HepG2 (cell line): ENCODE results near the gene CELSR3. TPM values are rescaled to one million over a fixed set of nuclear protein-coding genes. Genes with fewer than 3 reads are reported as not detected.
A peak's percentile ranks its signal among the peaks of the same experiment; 100 is the strongest.

Source experiments
- ATAC-seq: fragments of 200-7000 bp; cut with Tn5 transposase; 3 replicates; pipeline ENCODE4 v1.9.1; 2020; ENCODE audit warnings: mild to moderate bottlenecking, moderate library complexity
- BruUV-seq: library from RNA; stranded (reverse); fragments of 400-500 nt; replicated peaks from 2 replicates; lab custom pipeline; 2021; lab: Mats Ljungman, UMichigan
- CTCF ChIA-PET: fragments of 300-600 bp; formaldehyde crosslinking; extraction: SDS; loops from one replicate; lab custom pipeline; 2021; ENCODE audit warnings: low total read pairs, inconsistent platforms, low intra/inter-chr PET ratio; lab: Yijun Ruan, JAX
- POLR2A ChIA-PET: fragments of 350-600 bp; sonication (Branson Sonifier 250); formaldehyde crosslinking; loops from one replicate; lab custom pipeline; 2020; ENCODE audit warnings: antibody characterized with exemption, inconsistent platforms; lab: Yijun Ruan, JAX
- DNase-seq: peaks from one replicate; pipeline ENCODE4 v3.0.0-alpha.2; 2015; ENCODE audit warnings: low spot score
- FAIRE-seq: peaks from 3 replicates; lab custom pipeline; 2011; peaks lifted over from hg19 to GRCh38; lab: Jason Lieb, UNC
- H2AFZ ChIP-seq: one replicate; pipeline ENCODE4 v1.6.1; 2011; ENCODE audit warnings: low read length, inconsistent platforms
- H3K27ac ChIP-seq: fragments of 300-600 bp; 3 replicates; pipeline ENCODE4 v1.8.0; 2011; ENCODE audit warnings: mixed run types, mild to moderate bottlenecking, mixed read lengths, low read length, inconsistent platforms; ENCODE audit not compliant: insufficient read depth; ENCODE audit errors: extremely low read length
- H3K27me3 ChIP-seq, 2 experiments: fragments of 200-600 bp in 1 of 2; 2 replicates in 1 of 2; 3 replicates in 1 of 2; pipeline versions ENCODE4 v1.6.0 to v1.8.0; 2011; ENCODE audit warnings: low read length in 2 of 2, mild to moderate bottlenecking in 2 of 2, moderate library complexity in 2 of 2, inconsistent platforms in 1 of 2; ENCODE audit not compliant: insufficient read depth in 2 of 2, control insufficient read depth in 1 of 2
- H3K36me3 ChIP-seq, 2 experiments: fragments of 200-600 bp in 1 of 2; replicated peaks in 1 of 2; 2 replicates in 1 of 2; 3 replicates in 1 of 2; pipeline versions ENCODE4 v1.5.1 to v1.8.0; 2011; ENCODE audit warnings: low read length in 2 of 2, inconsistent platforms in 1 of 2; ENCODE audit not compliant: insufficient read depth in 2 of 2, control insufficient read depth in 1 of 2
- H3K4me1 ChIP-seq: 2 replicates; pipeline ENCODE4 v1.5.1; 2012; ENCODE audit warnings: low read length, inconsistent platforms; ENCODE audit not compliant: insufficient read depth
- H3K4me2 ChIP-seq: 2 replicates; pipeline ENCODE4 v1.6.0; 2011; ENCODE audit warnings: low read depth, low read length, inconsistent platforms
- H3K4me3 ChIP-seq, 3 experiments: fragments of 200-600 bp in 1 of 3; sonication (generic), shearing (Covaris generic) in 1 of 3; replicated peaks in 1 of 3; 2 replicates each; pipeline ENCODE4 v1.5.1; 2011 to 2016; ENCODE audit warnings: low read length in 3 of 3, inconsistent platforms in 2 of 3, low read depth in 2 of 3, mild to moderate bottlenecking in 2 of 3, control low read depth in 1 of 3, mixed read lengths in 1 of 3; ENCODE audit not compliant: insufficient read depth in 1 of 3
- H3K79me2 ChIP-seq: one replicate; pipeline ENCODE4 v1.6.1; 2011; ENCODE audit warnings: low read length, inconsistent platforms; ENCODE audit not compliant: insufficient read depth
- H3K9ac ChIP-seq: 2 replicates; pipeline ENCODE4 v1.6.0; 2011; ENCODE audit warnings: mild to moderate bottlenecking, low read depth, low read length, inconsistent platforms; ENCODE audit not compliant: insufficient read depth
- H3K9me3 ChIP-seq: 2 replicates; pipeline ENCODE4 v1.5.1; 2012; ENCODE audit warnings: mild to moderate bottlenecking, low read length
- H4K20me1 ChIP-seq: 2 replicates; pipeline ENCODE4 v1.6.0; 2011; ENCODE audit warnings: inconsistent platforms, mild to moderate bottlenecking, low read length, moderate library complexity; ENCODE audit not compliant: insufficient read depth
- CHD4 ChIP-seq: fragments of 200-600 bp; sonication (generic); IDR thresholded peaks from 2 replicates; pipeline ENCODE4 v1.7.0; 2017; ENCODE audit warnings: mild to moderate bottlenecking, low read length, borderline replicate concordance
- HMG20B ChIP-seq: conservative IDR thresholded peaks from 2 replicates; pipeline ENCODE4 v1.6.1; 2016; ENCODE audit warnings: missing genetic modification reagents, missing compliant biosample characterization
- KDM2A ChIP-seq: sonication (generic); formaldehyde crosslinking; IDR thresholded peaks from 2 replicates; pipeline ENCODE4 v1.4.0; 2020; ENCODE audit warnings: low read depth, missing genetic modification reagents, borderline replicate concordance
- NFYB ChIP-seq: sonication (generic); formaldehyde crosslinking; IDR thresholded peaks from 2 replicates; pipeline ENCODE4 v1.4.0; 2020; ENCODE audit warnings: missing genetic modification reagents
- RBAK ChIP-seq: sonication (generic); formaldehyde crosslinking; IDR thresholded peaks from 2 replicates; pipeline ENCODE4 v1.5.1; 2020; ENCODE audit warnings: mild to moderate bottlenecking, missing genetic modification reagents
- SMARCE1 ChIP-seq: fragments of 450-650 bp; IDR thresholded peaks from 2 replicates; pipeline ENCODE4 v1.6.1; 2017; ENCODE audit warnings: borderline replicate concordance
- SMYD3 ChIP-seq: sonication (generic); formaldehyde crosslinking; IDR thresholded peaks from 2 replicates; pipeline ENCODE4 v1.8.1; 2023; ENCODE audit warnings: mild to moderate bottlenecking, missing genetic modification reagents
- TAF15 ChIP-seq: fragments of 200-400 bp; formaldehyde crosslinking; IDR thresholded peaks from one replicate; pipeline ENCODE4 v1.6.1; 2018; ENCODE audit warnings: mild to moderate bottlenecking, low read depth, low read length; ENCODE audit not compliant: poor library complexity, severe bottlenecking
- TARDBP ChIP-seq: sonication (generic); formaldehyde crosslinking; IDR thresholded peaks from 2 replicates; pipeline ENCODE4 v1.8.0; 2022; ENCODE audit warnings: mild to moderate bottlenecking, missing genetic modification reagents
- ZBTB7B ChIP-seq: sonication (generic); formaldehyde crosslinking; IDR thresholded peaks from 2 replicates; pipeline ENCODE4 v1.4.0; 2020; ENCODE audit warnings: missing genetic modification reagents
- ZNF30 ChIP-seq: sonication (generic); formaldehyde crosslinking; IDR thresholded peaks from 2 replicates; pipeline ENCODE4 v1.5.0; 2020; ENCODE audit warnings: mild to moderate bottlenecking, missing genetic modification reagents
- ZNF383 ChIP-seq: sonication (generic); formaldehyde crosslinking; IDR thresholded peaks from 2 replicates; pipeline ENCODE4 v1.4.0; 2020; ENCODE audit warnings: missing genetic modification reagents, mild to moderate bottlenecking, borderline replicate concordance
- ZNF549 ChIP-seq: sonication (generic); formaldehyde crosslinking; IDR thresholded peaks from 2 replicates; pipeline ENCODE4 v1.5.0; 2020; ENCODE audit warnings: missing genetic modification reagents
- ZNF556 ChIP-seq: sonication (generic); formaldehyde crosslinking; IDR thresholded peaks from 2 replicates; pipeline ENCODE4 v1.4.0; 2020; ENCODE audit warnings: mild to moderate bottlenecking, missing genetic modification reagents, borderline replicate concordance
- ZNF570 ChIP-seq: sonication (generic); formaldehyde crosslinking; IDR thresholded peaks from 2 replicates; pipeline ENCODE4 v1.4.0; 2020; ENCODE audit warnings: mild to moderate bottlenecking, missing genetic modification reagents, borderline replicate concordance
- ZNF816 ChIP-seq: sonication (generic); formaldehyde crosslinking; IDR thresholded peaks from 2 replicates; pipeline ENCODE4 v1.8.0; 2022; ENCODE audit warnings: missing genetic modification reagents, mild to moderate bottlenecking, borderline replicate concordance
- ZSCAN29 ChIP-seq: sonication (generic); formaldehyde crosslinking; conservative IDR thresholded peaks from 2 replicates; pipeline ENCODE4 v1.4.0; 2020; ENCODE audit warnings: mild to moderate bottlenecking, missing genetic modification reagents
- WGBS: methylation state at CpG from one replicate; pipeline ENCODE4 v1.1.6; 2017; ENCODE audit warnings: low lambda C conversion rate; 5-methylcytosine and 5-hydroxymethylcytosine counted together
- in situ Hi-C: cut with HindIII; loops from 2 replicates; pipeline ENCODE4 v1.10.0; 2017; ENCODE audit warnings: low pct_unique_long_range_greater_than_20kb; ENCODE audit not compliant: extremely low pct_ligation_motif_present
- intact Hi-C: fragments of 100-400 bp; cut with micrococcal nuclease; formaldehyde crosslinking; loops from one replicate; pipeline ENCODE4 v1.10.0; 2022; ENCODE audit not compliant: unreplicated experiment
- polyA plus RNA-seq, 8 experiments: library from polyadenylated mRNA; depleted of rRNA in 3 of 8; stranded (reverse) in 7 of 8; unstranded in 1 of 8; fragments of >200 nt; fragmentation: Illumina TruSeq in 4 of 8; extraction: Trizol in 4 of 8; gene quantifications; 2 replicates each; pipeline versions ENCODE4 v1.2.1 to v1.2.3, GENCODE V29; 2011 to 2016; ENCODE audit warnings: low read depth in 4 of 8, missing spikeins in 1 of 8, mixed read lengths in 1 of 8; ENCODE audit not compliant: insufficient read depth in 1 of 8
- total RNA-seq, 5 experiments: library from RNA; depleted of rRNA; stranded (reverse); fragments of >200 nt; fragmentation: Illumina TruSeq; extraction: Trizol; gene quantifications; 2 replicates each; pipeline ENCODE4 v1.2.3, GENCODE V29; 2016; ENCODE audit warnings: low read depth in 1 of 5
- TF ChIP-seq, protein P1 (sequence below), 2 experiments: sonication (generic) in 1 of 2; formaldehyde crosslinking in 1 of 2; IDR thresholded peaks; 2 replicates each; pipeline versions ENCODE4 v1.4.0 to v1.6.1; 2018 to 2020; ENCODE audit warnings: missing genetic modification reagents in 2 of 2, borderline replicate concordance in 1 of 2, low read depth in 1 of 2, mild to moderate bottlenecking in 1 of 2, missing biosample characterization in 1 of 2
- TF ChIP-seq, protein P2 (sequence below): sonication (generic); formaldehyde crosslinking; IDR thresholded peaks from 2 replicates; pipeline ENCODE4 v1.4.0; 2020; ENCODE audit warnings: mild to moderate bottlenecking, low read depth, missing genetic modification reagents
- TF ChIP-seq, protein P3 (sequence below): sonication (generic); formaldehyde crosslinking; IDR thresholded peaks from 2 replicates; pipeline ENCODE4 v1.4.0; 2020; ENCODE audit warnings: missing genetic modification reagents

Gene CELSR3
- total and polyA plus RNA-seq, 2 of the 13 experiments (the other 11 are each of a cell fraction or from before 2014, with no cell fraction given) = 5.4 to 6.7 TPM

DNA sequence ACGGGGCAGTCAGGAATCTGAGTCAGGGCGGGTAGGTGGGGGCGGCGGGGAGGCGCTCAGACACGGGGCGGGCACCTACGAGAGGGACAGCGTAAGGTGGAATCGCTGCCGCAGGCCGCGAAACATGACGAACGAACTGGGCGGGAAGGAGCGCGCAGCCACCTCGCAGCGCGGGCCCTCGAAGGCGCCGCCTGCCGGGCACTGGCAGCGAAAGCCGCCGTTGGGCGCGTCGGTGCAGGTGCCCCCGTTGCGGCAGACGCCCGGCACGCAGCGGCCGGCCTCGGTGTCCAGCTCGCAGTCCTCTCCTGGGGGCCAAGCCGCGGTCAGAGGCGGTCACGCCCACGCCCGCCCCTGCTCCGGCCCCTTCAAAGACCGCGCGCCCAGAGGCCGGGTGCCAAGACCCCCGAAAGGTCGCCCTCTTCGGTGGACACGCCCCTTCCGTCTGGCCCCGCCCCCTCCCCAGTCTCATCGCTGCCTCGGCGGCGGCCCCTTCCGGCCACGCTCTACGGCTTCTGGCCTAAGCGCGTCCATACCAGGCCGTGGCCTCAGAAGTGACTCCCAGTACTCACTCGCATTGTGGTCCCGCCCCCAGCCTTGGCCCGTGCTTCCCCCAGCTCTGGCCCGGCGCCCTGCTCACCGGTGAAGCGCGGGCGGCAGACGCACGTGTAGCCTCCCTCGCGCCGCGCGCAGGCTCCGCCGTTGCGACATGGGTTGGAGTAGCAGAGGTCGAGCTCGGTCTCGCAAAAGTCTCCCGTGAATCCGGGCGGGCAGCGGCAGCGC, 6.4 kb downstream of the CELSR3 start:
- ATAC-seq (peak; percentile 63), DNase-seq (peak; percentile 35), FAIRE-seq (no peak)
- H3K27ac ChIP-seq = no peak overlapping the region
- intact Hi-C loops (no loop called here), in situ Hi-C loops (no loop called here)
- H3K4me1 ChIP-seq = peaks cover 14% of the 10 kb centered on the region
- peaks cover 2% of the 10 kb centered on the region for H4K20me1 ChIP-seq
- peak overlapping the region; percentile 39 to 56 (median 54); a peak in 4 of 6 replicates for H3K4me3 ChIP-seq
- no peaks in the 10 kb centered on the region for H3K27me3 ChIP-seq
- H2AFZ ChIP-seq = no peak overlapping the region
- no peaks in the 10 kb centered on the region for H3K79me2 ChIP-seq
- H3K9ac ChIP-seq = no peak overlapping the region
- 84% methylated on average over 59 of the region's 94 CpGs for WGBS
- CTCF ChIA-PET = no interaction called here
- H3K9me3 ChIP-seq = no peaks in the 10 kb centered on the region
- peak overlapping the region; percentile 34; the same call in 1 of the 2 replicates for H3K4me2 ChIP-seq
- no TSS peak for BruUV-seq
- H3K36me3 ChIP-seq = peaks cover 1 to 3% of the 10 kb centered on the region in 2 experiments; a peak in 2 of 5 replicates
- POLR2A ChIA-PET = interaction anchor here (1.3 to 3.9 kb wide), 2 partner anchors 20 to 32 kb away, joined by 5 to 10 read pairs; partner anchors contain the start of gene SLC26A6
- TF ChIP-seq TARDBP (no peak), ZNF549 (CRISPR knock-in tag) (no peak), TAF15 (no peak), ZNF816 (no peak), SMARCE1 (no peak), ZBTB7B (CRISPR knock-in tag) (peak; percentile 41; the same call in 1 of the 2 replicates), ZNF570 (CRISPR knock-in tag) (no peak), ZNF383 (no peak), RBAK (CRISPR knock-in tag) (no peak), ZNF30 (no peak), CHD4 (no peak), NFYB (CRISPR knock-in tag) (no peak), SMYD3 (no peak), ZSCAN29 (CRISPR knock-in tag) (no peak), HMG20B (CRISPR knock-in tag) (no peak), ZNF556 (CRISPR knock-in tag) (no peak), KDM2A (CRISPR knock-in tag) (peak; percentile 68; the same call in 1 of the 2 replicates)
- TF ChIP-seq, protein P1, sequence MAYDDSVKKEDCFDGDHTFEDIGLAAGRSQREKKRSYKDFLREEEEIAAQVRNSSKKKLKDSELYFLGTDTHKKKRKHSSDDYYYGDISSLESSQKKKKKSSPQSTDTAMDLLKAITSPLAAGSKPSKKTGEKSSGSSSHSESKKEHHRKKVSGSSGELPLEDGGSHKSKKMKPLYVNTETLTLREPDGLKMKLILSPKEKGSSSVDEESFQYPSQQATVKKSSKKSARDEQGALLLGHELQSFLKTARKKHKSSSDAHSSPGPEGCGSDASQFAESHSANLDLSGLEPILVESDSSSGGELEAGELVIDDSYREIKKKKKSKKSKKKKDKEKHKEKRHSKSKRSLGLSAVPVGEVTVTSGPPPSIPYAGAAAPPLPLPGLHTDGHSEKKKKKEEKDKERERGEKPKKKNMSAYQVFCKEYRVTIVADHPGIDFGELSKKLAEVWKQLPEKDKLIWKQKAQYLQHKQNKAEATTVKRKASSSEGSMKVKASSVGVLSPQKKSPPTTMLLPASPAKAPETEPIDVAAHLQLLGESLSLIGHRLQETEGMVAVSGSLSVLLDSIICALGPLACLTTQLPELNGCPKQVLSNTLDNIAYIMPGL (CRISPR knock-in tag; IDR thresholded peaks at IDR 0.05; ENCODE audit: borderline replicate concordance in 1 of 2, low read depth in 1 of 2) = peak; percentile 32 to 78; a peak in 2 of 4 replicates
- TF ChIP-seq, protein P2, sequence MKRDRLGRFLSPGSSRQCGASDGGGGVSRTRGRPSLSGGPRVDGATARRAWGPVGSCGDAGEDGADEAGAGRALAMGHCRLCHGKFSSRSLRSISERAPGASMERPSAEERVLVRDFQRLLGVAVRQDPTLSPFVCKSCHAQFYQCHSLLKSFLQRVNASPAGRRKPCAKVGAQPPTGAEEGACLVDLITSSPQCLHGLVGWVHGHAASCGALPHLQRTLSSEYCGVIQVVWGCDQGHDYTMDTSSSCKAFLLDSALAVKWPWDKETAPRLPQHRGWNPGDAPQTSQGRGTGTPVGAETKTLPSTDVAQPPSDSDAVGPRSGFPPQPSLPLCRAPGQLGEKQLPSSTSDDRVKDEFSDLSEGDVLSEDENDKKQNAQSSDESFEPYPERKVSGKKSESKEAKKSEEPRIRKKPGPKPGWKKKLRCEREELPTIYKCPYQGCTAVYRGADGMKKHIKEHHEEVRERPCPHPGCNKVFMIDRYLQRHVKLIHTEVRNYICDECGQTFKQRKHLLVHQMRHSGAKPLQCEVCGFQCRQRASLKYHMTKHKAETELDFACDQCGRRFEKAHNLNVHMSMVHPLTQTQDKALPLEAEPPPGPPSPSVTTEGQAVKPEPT (CRISPR knock-in tag) = no peak
- TF ChIP-seq, protein P3, sequence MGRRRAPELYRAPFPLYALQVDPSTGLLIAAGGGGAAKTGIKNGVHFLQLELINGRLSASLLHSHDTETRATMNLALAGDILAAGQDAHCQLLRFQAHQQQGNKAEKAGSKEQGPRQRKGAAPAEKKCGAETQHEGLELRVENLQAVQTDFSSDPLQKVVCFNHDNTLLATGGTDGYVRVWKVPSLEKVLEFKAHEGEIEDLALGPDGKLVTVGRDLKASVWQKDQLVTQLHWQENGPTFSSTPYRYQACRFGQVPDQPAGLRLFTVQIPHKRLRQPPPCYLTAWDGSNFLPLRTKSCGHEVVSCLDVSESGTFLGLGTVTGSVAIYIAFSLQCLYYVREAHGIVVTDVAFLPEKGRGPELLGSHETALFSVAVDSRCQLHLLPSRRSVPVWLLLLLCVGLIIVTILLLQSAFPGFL (CRISPR knock-in tag) = no peak
